ENCODE data around the gene USP7.
A peak's percentile ranks its signal among the peaks of the same experiment; 100 is the strongest.

Gene USP7

DNA sequence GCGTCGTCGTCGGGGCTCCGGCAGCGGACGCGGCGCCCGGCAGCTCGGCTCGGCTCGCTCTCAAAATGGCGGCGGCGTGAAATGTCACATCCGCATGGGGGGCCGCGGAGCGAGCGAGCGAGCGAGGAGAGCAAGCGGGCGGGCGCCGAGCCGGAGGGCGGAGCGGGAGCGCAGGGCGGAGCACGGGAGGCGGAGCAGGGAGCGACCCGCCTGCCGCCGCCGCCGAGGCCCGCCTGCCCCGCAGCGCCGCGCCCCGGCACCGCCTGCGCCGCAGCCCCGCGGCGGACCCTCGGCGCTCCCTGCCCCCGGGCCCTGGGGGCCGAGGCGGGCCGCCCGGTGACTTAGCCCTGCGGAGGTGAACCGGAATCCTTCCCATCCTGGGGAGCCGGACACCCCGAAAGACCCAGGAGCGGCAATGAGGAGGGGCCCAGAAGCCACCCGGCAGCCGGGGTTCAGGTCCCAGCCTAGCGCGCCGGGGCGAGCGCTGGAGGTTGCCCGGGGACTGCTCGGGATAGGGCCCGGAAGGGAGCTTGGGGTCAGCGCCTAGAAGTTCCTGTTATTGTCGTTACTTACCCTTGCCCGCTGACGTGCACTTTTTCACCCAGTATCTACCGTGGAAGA, at the start of gene USP7:
USP7 (minus strand) TSS at position 86 of the 621 bp plus-strand sequence. CDS start 621 bp downstream, outside the sequence.
- peaks cover 4% of the 10 kb centered on the region for H3K27me3 Mint-ChIP-seq
- peak within 1 kb of the TSS; percentile 95 for H3K27ac Mint-ChIP-seq
- ATAC-seq = peak; percentile 93
- no peaks in the 10 kb centered on the region for H3K9me3 Mint-ChIP-seq
- peaks cover 43% of the 10 kb centered on the region for H3K4me1 Mint-ChIP-seq
- peak; percentile 94 for DNase-seq
- peaks cover 13% of the 10 kb centered on the region for H3K36me3 Mint-ChIP-seq (ENCODE audit: low read depth)
- H3K4me3 Mint-ChIP-seq = peak within 1 kb of the TSS; percentile 92

- ATAC-seq (no peak), DNase-seq (no peak)
- no peak overlapping the region for H3K27ac Mint-ChIP-seq
- peaks cover 4% of the 10 kb centered on the region for H3K36me3 Mint-ChIP-seq (ENCODE audit: low read depth)
- peaks cover 20% of the 10 kb centered on the region for H3K27me3 Mint-ChIP-seq
- H3K9me3 Mint-ChIP-seq = peaks cover 7% of the 10 kb centered on the region
- H3K4me1 Mint-ChIP-seq = peaks cover 5% of the 10 kb centered on the region
- no peak overlapping the region for H3K4me3 Mint-ChIP-seq
These were observed 49.8 kb upstream of the USP7 start for GRCh38 chr16:9013508-9013864.

- Mint-ChIP-seq H3K36me3 (ENCODE audit: low read depth) (peaks cover 4% of the 10 kb centered on the region), H3K27me3 (peaks cover 20% of the 10 kb centered on the region), H3K4me1 (peaks cover 5% of the 10 kb centered on the region), H3K4me3 (no peak overlapping the region), H3K9me3 (peaks cover 7% of the 10 kb centered on the region), H3K27ac (no peak overlapping the region)
- ATAC-seq (no peak), DNase-seq (peak; percentile 8)
These were observed 49.3 kb upstream of the USP7 start for GRCh38 chr16:9012848-9013507.

GRCh38 chr16:9012330-9012729, 48.6 kb upstream of the USP7 start:
- DNase-seq (no peak), ATAC-seq (no peak)
- Mint-ChIP-seq H3K27me3 (peaks cover 20% of the 10 kb centered on the region), H3K4me3 (no peak overlapping the region), H3K27ac (no peak overlapping the region), H3K36me3 (ENCODE audit: low read depth) (peaks cover 4% of the 10 kb centered on the region), H3K9me3 (peaks cover 7% of the 10 kb centered on the region), H3K4me1 (peaks cover 5% of the 10 kb centered on the region)

- Mint-ChIP-seq H3K4me3 (peak overlapping the region; percentile 6), H3K27me3 (peaks cover 19% of the 10 kb centered on the region), H3K36me3 (ENCODE audit: low read depth) (no peaks in the 10 kb centered on the region), H3K4me1 (peaks cover 5% of the 10 kb centered on the region), H3K27ac (no peak overlapping the region), H3K9me3 (no peaks in the 10 kb centered on the region)
- peak; percentile 98 for ATAC-seq
- peak; percentile 75 for DNase-seq
These were observed 45.0 kb upstream of the USP7 start for GRCh38 chr16:9008601-9009260.

DNA sequence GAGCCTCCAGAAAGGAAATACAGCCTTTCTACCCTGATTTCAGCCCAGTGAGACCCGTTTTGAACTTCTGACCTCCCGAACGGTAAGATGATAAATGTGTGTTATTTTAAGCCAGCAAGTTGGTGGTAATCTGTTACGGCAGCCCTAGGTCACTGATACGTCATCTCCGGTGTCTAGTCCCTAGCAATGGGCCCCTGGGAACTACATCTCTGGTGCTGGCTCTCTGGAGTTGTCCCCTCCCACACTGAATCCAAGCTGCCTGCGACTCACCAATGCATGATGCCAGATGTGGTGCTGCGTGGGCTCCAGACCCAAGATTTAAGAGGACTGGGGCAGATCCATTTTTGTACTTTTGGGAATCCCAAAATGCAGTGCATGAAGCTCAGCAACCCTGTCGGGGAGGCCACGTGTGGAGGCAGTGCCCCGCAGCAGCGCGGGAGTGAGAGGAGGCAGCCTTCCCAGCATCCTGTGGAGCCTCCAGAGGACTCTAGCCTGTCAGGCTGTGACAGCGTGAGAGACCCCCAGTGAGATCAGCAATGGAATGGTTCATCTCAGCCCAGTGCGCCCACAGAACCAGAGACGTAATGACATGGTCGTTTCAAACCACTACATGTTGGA, 43.6 kb upstream of the USP7 start:
- no peak for ATAC-seq
- no peak overlapping the region for H3K27ac Mint-ChIP-seq

DNA sequence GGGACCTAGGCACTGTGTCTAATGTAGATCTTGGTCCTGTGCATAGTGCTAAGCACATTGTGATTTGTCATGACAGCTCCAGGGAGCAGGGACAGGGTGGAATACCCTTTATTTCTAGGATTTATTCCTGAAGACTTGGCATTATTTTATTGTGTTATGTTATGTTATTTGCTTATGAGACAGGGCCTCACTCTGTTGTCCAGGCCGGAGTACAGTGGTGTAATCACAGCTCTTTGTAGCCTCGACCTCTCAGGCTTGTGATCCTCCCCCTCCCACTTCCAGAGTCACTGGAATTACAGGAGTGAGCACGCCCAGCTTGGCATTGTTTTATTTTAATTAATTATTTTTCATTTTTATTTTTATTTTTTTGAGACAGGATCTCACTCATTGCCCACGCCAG, 40.5 kb upstream of the USP7 start:
- Mint-ChIP-seq H3K4me1 (peaks cover 5% of the 10 kb centered on the region), H3K4me3 (no peak overlapping the region), H3K27ac (no peak overlapping the region), H3K27me3 (peaks cover 9% of the 10 kb centered on the region), H3K9me3 (no peaks in the 10 kb centered on the region), H3K36me3 (ENCODE audit: low read depth) (no peaks in the 10 kb centered on the region)
- ATAC-seq (no peak), DNase-seq (no peak)

More for the DNA sequence above, 43.6 kb upstream of the USP7 start:
- Mint-ChIP-seq H3K9me3 (no peaks in the 10 kb centered on the region), H3K4me3 (no peak overlapping the region), H3K27me3 (peaks cover 12% of the 10 kb centered on the region), H3K36me3 (ENCODE audit: low read depth) (no peaks in the 10 kb centered on the region), H3K4me1 (peaks cover 5% of the 10 kb centered on the region)
- no peak for DNase-seq

DNA sequence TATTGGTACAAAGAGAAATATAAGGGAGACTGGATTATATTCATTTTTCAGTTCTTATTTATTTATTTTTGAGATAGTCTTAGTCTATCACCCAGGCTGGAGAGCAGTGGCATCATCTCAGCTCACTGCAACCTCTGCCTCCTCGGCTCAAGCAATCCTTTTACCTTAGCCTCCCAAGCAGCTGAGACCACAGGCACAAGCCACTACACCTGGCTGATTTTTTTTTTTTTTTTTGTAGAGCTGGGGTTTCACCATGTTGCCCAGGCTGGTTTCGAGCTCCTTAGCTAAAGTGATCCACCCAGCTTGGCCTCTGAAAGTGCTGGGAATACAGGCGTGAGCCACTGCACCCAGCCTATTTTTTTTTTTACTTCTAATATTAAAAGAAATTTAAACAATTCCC, 40.1 kb upstream of the USP7 start:
- H3K9me3 Mint-ChIP-seq = no peaks in the 10 kb centered on the region
- ATAC-seq (no peak), DNase-seq (no peak)
- H3K27me3 Mint-ChIP-seq = peaks cover 7% of the 10 kb centered on the region
- H3K36me3 Mint-ChIP-seq (ENCODE audit: low read depth) = no peaks in the 10 kb centered on the region
- no peak overlapping the region for H3K27ac Mint-ChIP-seq
- no peak overlapping the region for H3K4me3 Mint-ChIP-seq
- peaks cover 1% of the 10 kb centered on the region for H3K4me1 Mint-ChIP-seq

DNA sequence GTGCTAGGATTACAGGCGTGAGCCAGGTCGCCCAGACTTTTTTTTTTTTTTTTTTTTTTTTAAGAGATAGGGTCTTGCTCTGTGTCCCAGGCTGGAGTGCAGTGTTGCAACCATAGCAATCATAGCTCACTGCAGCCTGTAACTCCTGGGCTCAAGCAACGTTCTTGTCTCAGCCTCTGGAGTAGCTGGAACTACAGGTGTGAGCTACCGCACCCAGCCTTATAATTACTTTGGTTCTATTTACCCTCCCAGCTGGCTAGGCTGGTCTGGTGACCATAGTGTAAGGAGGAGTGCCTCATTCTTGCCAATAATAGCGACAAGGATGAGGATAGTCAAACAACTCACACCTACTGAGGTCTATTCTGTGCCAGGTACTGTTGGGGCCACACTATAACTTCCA, 39.6 kb upstream of the USP7 start:
- H3K4me1 Mint-ChIP-seq = no peaks in the 10 kb centered on the region
- no peak for ATAC-seq
- no peak for DNase-seq
- peaks cover 6% of the 10 kb centered on the region for H3K27me3 Mint-ChIP-seq
- no peaks in the 10 kb centered on the region for H3K9me3 Mint-ChIP-seq
- H3K36me3 Mint-ChIP-seq (ENCODE audit: low read depth) = no peaks in the 10 kb centered on the region
- H3K27ac Mint-ChIP-seq = no peak overlapping the region
- no peak overlapping the region for H3K4me3 Mint-ChIP-seq

- ATAC-seq (no peak), DNase-seq (no peak)
- H3K36me3 Mint-ChIP-seq (ENCODE audit: low read depth) = no peaks in the 10 kb centered on the region
- no peak overlapping the region for H3K27ac Mint-ChIP-seq
- no peaks in the 10 kb centered on the region for H3K9me3 Mint-ChIP-seq
- no peaks in the 10 kb centered on the region for H3K4me1 Mint-ChIP-seq
- H3K27me3 Mint-ChIP-seq = peaks cover 4% of the 10 kb centered on the region
- H3K4me3 Mint-ChIP-seq = no peak overlapping the region
These were observed 38.3 kb upstream of the USP7 start for GRCh38 chr16:9002042-9002441.

DNA sequence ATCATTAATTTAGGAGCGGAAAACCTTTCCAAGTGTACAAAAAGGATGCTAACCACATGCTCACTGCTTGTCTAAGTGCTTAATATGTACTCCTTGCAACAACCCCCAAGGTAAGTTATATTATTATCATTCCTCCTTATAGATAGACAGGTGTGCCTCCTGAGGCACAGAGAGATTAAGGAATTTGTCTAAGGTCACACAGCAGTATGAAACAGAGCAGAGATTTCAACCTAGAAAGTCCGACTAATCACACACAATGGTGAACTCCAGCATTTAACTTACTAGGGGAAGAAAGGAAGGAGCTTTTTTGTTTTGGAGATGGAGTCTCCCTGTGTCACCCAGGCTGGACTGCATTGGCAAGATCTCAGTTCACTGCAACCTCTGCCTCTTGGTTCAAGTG, 37.0 kb upstream of the USP7 start:
- Mint-ChIP-seq H3K9me3 (no peaks in the 10 kb centered on the region), H3K27me3 (no peaks in the 10 kb centered on the region), H3K27ac (no peak overlapping the region), H3K36me3 (ENCODE audit: low read depth) (no peaks in the 10 kb centered on the region), H3K4me1 (no peaks in the 10 kb centered on the region), H3K4me3 (no peak overlapping the region)
- no peak for DNase-seq
- ATAC-seq = no peak

- H3K4me1 Mint-ChIP-seq = no peaks in the 10 kb centered on the region
- DNase-seq = no peak
- no peaks in the 10 kb centered on the region for H3K36me3 Mint-ChIP-seq (ENCODE audit: low read depth)
- no peak overlapping the region for H3K4me3 Mint-ChIP-seq
- H3K27me3 Mint-ChIP-seq = no peaks in the 10 kb centered on the region
- no peaks in the 10 kb centered on the region for H3K9me3 Mint-ChIP-seq
- no peak for ATAC-seq
- H3K27ac Mint-ChIP-seq = no peak overlapping the region
These were observed 36.1 kb upstream of the USP7 start for GRCh38 chr16:8999800-9000199.

DNA sequence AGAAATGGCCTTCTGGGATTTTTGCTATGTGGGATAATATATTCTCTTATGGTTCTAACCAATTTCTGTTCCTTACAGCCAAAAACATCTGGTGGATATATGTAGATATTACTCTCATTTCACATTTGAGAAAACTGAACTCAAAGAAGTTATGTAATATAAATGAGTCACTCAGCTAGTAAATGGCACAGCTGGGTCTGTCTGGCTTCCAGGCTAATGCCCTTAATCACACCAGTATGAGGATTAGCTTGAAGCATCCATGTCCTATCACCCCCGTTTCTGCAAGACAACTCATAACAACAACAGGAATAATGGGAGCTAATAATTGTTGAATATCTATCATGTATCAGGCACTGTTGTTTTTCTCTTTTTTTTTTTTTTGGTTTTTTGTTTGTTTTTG, 34.4 kb upstream of the USP7 start:
- H3K36me3 Mint-ChIP-seq (ENCODE audit: low read depth) = no peaks in the 10 kb centered on the region
- no peaks in the 10 kb centered on the region for H3K27me3 Mint-ChIP-seq
- no peaks in the 10 kb centered on the region for H3K9me3 Mint-ChIP-seq
- no peak overlapping the region for H3K4me3 Mint-ChIP-seq
- no peaks in the 10 kb centered on the region for H3K4me1 Mint-ChIP-seq
- DNase-seq (no peak), ATAC-seq (no peak)
- H3K27ac Mint-ChIP-seq = no peak overlapping the region

DNA sequence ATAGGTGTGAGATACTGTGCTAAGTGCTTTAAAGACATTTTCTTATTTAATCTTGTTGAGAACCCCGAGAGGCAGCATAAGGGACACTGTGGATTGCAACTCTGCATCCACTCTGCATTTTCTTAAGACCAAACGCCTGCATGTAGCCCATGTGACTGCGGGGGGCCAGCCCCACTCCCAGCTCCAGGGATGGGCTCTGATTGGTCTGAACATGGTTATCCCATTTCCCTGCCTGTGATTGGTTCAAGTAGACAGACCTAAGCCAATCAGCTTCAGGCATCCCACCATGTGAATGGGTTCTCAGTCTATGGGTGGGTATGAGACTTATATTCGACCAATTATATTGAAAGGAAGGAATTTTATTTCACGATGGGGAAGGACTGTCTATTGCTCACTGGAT, 33.2 kb upstream of the USP7 start:
- DNase-seq (no peak), ATAC-seq (no peak)
- Mint-ChIP-seq H3K36me3 (ENCODE audit: low read depth) (no peaks in the 10 kb centered on the region), H3K4me3 (no peak overlapping the region), H3K9me3 (no peaks in the 10 kb centered on the region), H3K27ac (no peak overlapping the region), H3K27me3 (no peaks in the 10 kb centered on the region), H3K4me1 (no peaks in the 10 kb centered on the region)

GRCh38 chr16:8990445-8990844, 26.7 kb upstream of the USP7 start:
- H3K4me3 Mint-ChIP-seq = no peak overlapping the region
- no peak for ATAC-seq
- H3K36me3 Mint-ChIP-seq (ENCODE audit: low read depth) = no peaks in the 10 kb centered on the region
- no peaks in the 10 kb centered on the region for H3K9me3 Mint-ChIP-seq
- no peak overlapping the region for H3K27ac Mint-ChIP-seq
- no peak for DNase-seq
- no peaks in the 10 kb centered on the region for H3K27me3 Mint-ChIP-seq
- no peaks in the 10 kb centered on the region for H3K4me1 Mint-ChIP-seq
